Lung (tissue), 10 donors: ENCODE measurements around the gene PDPR. TPM values are rescaled to one million over a fixed set of nuclear protein-coding genes. Genes with fewer than 3 reads are reported as not detected.
A peak's percentile ranks its signal among the peaks of the same experiment; 100 is the strongest.
"Not testable (repeated sequence)": the region's sequence is repeated elsewhere in the genome, so short reads cannot be mapped to it uniquely, and the experiment has no call there.

Experiments used
- ATAC-seq: fragments of 200-7000 bp; cut with Tn5 transposase; one replicate; pipeline ENCODE4 v1.9.1; 2020; ENCODE audit warnings: moderate number of reproducible peaks; ENCODE audit not compliant: insufficient read depth, low FRiP score
- DNase-seq, 3 donors: peaks; one replicate each; pipeline ENCODE4 v3.0.0-alpha.2; 2013 to 2017
- H3K27ac ChIP-seq, 2 donors: one replicate each; pipeline ENCODE4 v1.5.1; 2013; ENCODE audit warnings: mild to moderate bottlenecking in 2 of 2, moderate library complexity in 2 of 2, control low read depth in 1 of 2, inconsistent platforms in 1 of 2, low read depth in 1 of 2, low read length in 1 of 2
- H3K27me3 ChIP-seq, 3 donors: one replicate each; pipeline ENCODE4 v1.5.1; 2013; ENCODE audit warnings: low read length in 2 of 3; ENCODE audit not compliant: control insufficient read depth in 3 of 3, insufficient read depth in 3 of 3
- H3K36me3 ChIP-seq, 4 donors: one replicate each; pipeline ENCODE4 v1.5.1; 2013; ENCODE audit warnings: low read length in 4 of 4, mild to moderate bottlenecking in 1 of 4, moderate library complexity in 1 of 4; ENCODE audit not compliant: control insufficient read depth in 4 of 4, insufficient read depth in 4 of 4
- H3K4me1 ChIP-seq, 5 donors: one replicate each; pipeline ENCODE4 v1.5.1; 2013; ENCODE audit warnings: low read length in 5 of 5, mild to moderate bottlenecking in 2 of 5, moderate library complexity in 1 of 5; ENCODE audit not compliant: control insufficient read depth in 5 of 5, insufficient read depth in 5 of 5
- H3K4me3 ChIP-seq: one replicate; pipeline ENCODE4 v1.5.1; 2013; ENCODE audit warnings: mild to moderate bottlenecking, control low read depth, moderate library complexity
- H3K9ac ChIP-seq, 2 donors: one replicate each; pipeline ENCODE4 v1.5.1; 2013; ENCODE audit warnings: low read length in 2 of 2, control low read depth in 1 of 2; ENCODE audit not compliant: insufficient read depth in 1 of 2
- H3K9me3 ChIP-seq, 4 donors: one replicate each; pipeline ENCODE4 v1.5.1; 2013; ENCODE audit warnings: low read length in 3 of 4, mild to moderate bottlenecking in 1 of 4, moderate library complexity in 1 of 4; ENCODE audit not compliant: control insufficient read depth in 4 of 4, insufficient read depth in 3 of 4
- WGBS, 2 donors: extraction: QIAGEN DNeasy Blood & Tissue Kit; methylation state at CpG; one replicate each; pipeline ENCODE4 v1.1.7; 2013; 5-methylcytosine and 5-hydroxymethylcytosine counted together
- polyA plus RNA-seq, 2 donors: library from polyadenylated mRNA; stranded (reverse); fragments of 200-250 nt; gene quantifications; one replicate each; pipeline ENCODE4 v1.2.1, GENCODE V29; 2013
- total RNA-seq, 2 donors: library from RNA; depleted of rRNA in 1 of 2; stranded (reverse); fragments of >200 nt in 1 of 2; gene quantifications; one replicate each; pipeline ENCODE4 v1.2.1, GENCODE V29; 2014 to 2021
- donor health status: Bipolar disorder and iron deficiency.
- donor health status: healthy.
- donor health status: DM: yes; HTN: yes; CAD: no.

The PDPR gene
- total and polyA plus RNA-seq, 4 donors: 7.2 to 33.6 (median 18.4) TPM

DNA sequence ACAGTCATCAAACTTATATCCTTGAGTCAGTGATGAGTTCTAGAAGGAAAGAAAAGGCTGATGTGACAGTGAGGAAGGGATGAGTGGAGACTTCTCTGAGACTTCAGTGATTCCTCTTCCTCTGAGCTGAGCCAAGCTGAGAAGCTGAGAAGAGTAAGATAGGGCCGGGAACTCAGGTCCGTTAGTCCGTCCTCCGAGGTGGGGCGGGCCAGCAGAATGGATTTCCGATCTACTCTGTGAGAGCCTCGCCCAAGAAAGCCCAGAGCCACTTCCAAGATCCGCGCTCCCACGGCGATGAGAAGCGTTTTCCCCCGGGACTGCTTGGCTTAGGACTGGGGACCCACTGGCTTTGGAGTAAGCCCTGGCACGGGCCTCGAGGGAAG, 542 bp upstream of the PDPR start:
- ATAC-seq: peak; percentile 12
- not testable (repeated sequence) for H3K4me3 ChIP-seq
- WGBS, 2 donors: 0% methylated on average over 2 of the region's 15 CpGs; no CpG with 5 or more reads in 1 of the 2 donors

DNA sequence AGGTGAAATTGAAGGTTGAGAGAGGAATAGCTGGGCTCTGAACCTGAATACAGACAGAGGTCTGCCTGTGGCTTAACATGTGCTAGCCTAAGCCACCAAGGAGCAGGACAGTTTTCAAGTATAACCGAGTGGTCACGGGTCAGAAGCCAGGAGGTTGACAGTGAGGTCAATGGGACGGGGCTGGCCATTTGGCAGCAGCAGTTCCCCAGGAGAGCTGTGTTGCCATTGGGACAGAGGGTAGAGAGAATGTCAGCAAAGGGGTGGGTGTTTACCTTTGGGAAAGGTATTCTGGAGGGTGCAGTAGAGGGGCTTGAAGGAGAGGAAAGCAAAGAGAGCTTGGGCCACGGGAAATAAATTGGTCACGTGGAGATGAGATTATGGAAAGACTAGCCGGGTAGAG, 4.2 kb downstream of the PDPR start:
- WGBS, 2 donors: 80 to 87% methylated on average over 6 of the region's 6 CpGs
- H3K36me3 ChIP-seq: peaks cover 0 to 12% (median 7%) of the 10 kb centered on the region in 4 donors
- not testable (repeated sequence) for H3K4me1 ChIP-seq, DNase-seq, H3K27ac ChIP-seq, H3K9me3 ChIP-seq, H3K27me3 ChIP-seq, ATAC-seq, H3K4me3 ChIP-seq, H3K9ac ChIP-seq

More for the DNA sequence above, 542 bp upstream of the PDPR start:
- not testable (repeated sequence) for H3K27me3 ChIP-seq, H3K9ac ChIP-seq, DNase-seq, H3K36me3 ChIP-seq, H3K9me3 ChIP-seq, H3K4me1 ChIP-seq
- H3K27ac ChIP-seq: peak overlapping the region; percentile 60 to 73

DNA sequence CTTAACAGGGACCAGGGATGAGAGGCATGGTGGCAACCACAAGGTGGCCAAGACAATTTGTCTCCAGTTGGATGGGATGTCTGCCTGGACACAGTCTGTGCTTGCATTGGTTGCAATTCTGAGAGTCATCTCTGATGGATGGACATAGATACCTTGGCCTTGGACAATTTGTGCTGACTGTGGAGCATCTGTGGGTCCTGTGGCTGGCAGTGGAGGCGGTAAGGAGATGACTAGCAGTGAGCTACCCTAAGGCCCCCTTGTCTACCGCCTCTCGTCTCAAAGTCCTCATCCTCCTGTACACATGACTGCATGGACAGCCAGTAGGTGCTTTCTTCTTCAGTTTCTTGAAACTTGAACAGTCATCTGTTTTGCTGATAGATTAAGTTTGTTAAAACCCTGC, 4.6 kb downstream of the PDPR start:
- ATAC-seq, H3K27ac ChIP-seq, H3K9ac ChIP-seq, H3K4me1 ChIP-seq, DNase-seq, H3K9me3 ChIP-seq, H3K4me3 ChIP-seq, H3K27me3 ChIP-seq: not testable (repeated sequence)
- 98 to 100% methylated on average over 3 of the region's 3 CpGs for WGBS, 2 donors
- H3K36me3 ChIP-seq: peaks cover 0 to 13% (median 10%) of the 10 kb centered on the region in 4 donors

DNA sequence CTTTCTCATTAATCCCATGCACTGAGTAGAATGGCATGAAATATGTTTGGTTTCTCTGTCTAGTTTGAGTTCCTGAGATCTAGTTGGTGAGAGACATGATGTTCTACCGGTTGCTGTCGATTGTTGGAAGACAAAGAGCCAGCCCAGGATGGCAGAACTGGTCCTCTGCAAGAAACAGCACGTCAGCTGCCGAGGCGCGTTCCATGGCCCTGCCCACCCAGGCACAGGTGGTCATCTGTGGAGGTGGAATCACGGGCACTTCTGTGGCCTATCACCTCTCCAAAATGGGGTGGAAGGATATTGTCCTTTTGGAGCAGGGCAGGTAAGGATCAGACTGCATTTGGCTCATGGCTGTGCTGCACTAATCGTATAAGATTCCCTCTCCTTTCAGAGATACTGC, 6.3 kb downstream of the PDPR start:
- not testable (repeated sequence) for H3K27ac ChIP-seq, H3K4me3 ChIP-seq, H3K27me3 ChIP-seq, H3K4me1 ChIP-seq, H3K9ac ChIP-seq, ATAC-seq, DNase-seq, H3K9me3 ChIP-seq
- WGBS, 2 donors: 91 to 97% methylated on average over 8 of the region's 8 CpGs
- H3K36me3 ChIP-seq: peaks cover 0 to 16% (median 15%) of the 10 kb centered on the region in 4 donors

DNA sequence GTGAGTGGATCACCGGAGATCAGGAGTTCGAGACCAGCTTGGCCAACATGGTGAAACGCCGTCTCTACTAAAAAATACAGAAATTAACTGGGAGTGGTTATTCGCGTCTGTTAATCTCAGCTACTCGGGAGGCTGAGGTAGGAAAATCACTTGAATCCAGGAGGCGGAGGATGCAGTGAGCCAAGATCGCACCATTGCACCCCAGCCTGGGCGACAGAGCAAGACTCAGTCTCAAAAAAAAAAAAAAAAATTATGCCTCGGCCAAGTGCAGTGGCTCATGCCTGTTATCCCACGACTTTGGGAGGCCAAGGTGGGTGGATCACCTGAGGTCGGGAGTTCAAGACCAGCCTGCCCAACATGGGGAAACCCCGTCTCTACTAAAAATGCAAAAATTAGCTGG, 9.7 kb downstream of the PDPR start:
- H3K9me3 ChIP-seq, H3K27ac ChIP-seq, ATAC-seq, H3K4me1 ChIP-seq, H3K4me3 ChIP-seq, H3K9ac ChIP-seq, DNase-seq, H3K27me3 ChIP-seq: not testable (repeated sequence)
- peaks cover 2 to 28% (median 20%) of the 10 kb centered on the region in 4 donors for H3K36me3 ChIP-seq
- 91 to 94% methylated on average over 14 of the region's 14 CpGs for WGBS, 2 donors

DNA sequence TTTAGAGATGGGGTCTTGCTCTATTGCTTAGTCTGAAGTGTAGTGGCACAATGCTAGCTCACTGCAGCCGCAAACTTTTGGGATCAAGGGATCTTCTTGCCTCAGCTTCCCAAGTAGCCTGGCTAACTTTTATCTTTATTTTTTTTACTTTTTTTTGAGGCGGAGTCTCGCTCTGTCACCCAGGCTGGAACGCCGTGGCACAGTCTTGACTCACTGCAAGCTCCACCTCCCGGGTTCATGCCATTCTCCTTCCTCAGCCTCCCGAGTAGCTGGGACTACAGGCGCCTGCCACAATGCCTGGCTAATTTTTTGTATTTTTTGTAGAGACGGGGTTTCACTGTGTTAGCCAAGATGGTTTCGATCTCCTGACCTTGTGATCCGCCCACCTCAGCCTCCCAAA, 12.1 kb downstream of the PDPR start:
- not testable (repeated sequence) for ATAC-seq, H3K9me3 ChIP-seq, H3K27me3 ChIP-seq, H3K9ac ChIP-seq, H3K4me1 ChIP-seq, DNase-seq, H3K4me3 ChIP-seq, H3K27ac ChIP-seq
- 95 to 97% methylated on average over 11 of the region's 11 CpGs for WGBS, 2 donors
- H3K36me3 ChIP-seq: peaks cover 2 to 33% (median 29%) of the 10 kb centered on the region in 4 donors

DNA sequence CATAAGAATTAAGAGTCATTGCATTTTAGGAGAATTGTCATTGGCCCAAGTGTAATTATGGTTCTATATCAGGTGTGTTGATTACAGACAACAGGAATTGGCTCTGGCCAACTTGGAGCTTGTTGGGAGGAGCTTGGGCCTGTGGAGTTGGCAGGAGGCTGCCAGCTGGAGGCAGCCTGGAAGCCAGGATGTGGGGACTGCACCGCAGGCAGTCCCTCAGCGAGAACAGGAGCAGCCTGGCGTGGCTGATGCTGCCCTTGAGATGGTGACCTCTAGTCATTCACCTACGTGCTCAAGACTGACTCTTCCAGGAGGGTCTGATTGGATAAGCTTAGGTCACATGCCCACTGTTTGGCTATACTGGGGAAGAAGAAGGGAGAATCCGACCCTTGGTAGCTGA, 13.6 kb downstream of the PDPR start:
- H3K9me3 ChIP-seq, H3K27me3 ChIP-seq, DNase-seq, H3K4me1 ChIP-seq, H3K9ac ChIP-seq, ATAC-seq, H3K4me3 ChIP-seq, H3K27ac ChIP-seq: not testable (repeated sequence)
- peaks cover 2 to 30% (median 28%) of the 10 kb centered on the region in 4 donors for H3K36me3 ChIP-seq
- 96 to 99% methylated on average over 5 of the region's 5 CpGs for WGBS, 2 donors

DNA sequence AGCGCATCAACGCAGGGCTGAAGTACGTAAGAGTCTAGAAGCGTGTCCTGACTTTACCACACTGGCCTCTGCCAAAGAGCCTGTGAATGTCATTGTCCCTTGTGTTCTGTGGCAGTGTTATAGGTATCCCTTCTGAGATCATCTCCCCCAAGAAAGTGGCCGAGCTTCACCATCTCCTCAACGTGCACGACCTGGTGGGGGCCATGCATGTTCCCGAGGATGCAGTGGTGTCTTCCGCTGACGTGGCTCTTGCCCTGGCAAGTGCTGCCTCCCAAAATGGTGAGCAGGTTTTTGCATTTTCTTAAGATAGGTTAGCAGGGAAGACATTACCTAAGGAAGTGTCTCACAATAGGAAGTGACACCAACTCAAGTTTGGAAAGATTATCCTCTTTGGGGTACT, 14.7 kb downstream of the PDPR start:
- H3K9me3 ChIP-seq, H3K27ac ChIP-seq, H3K27me3 ChIP-seq, H3K4me1 ChIP-seq, DNase-seq, ATAC-seq, H3K4me3 ChIP-seq, H3K9ac ChIP-seq: not testable (repeated sequence)
- peaks cover 2 to 34% (median 27%) of the 10 kb centered on the region in 4 donors for H3K36me3 ChIP-seq
- WGBS, 2 donors: 94 to 95% methylated on average over 6 of the region's 10 CpGs
